HG02852 (cell line): ENCODE measurements around the gene PACSIN2.
"Not testable (repeated sequence)": the region's sequence is repeated elsewhere in the genome, so short reads cannot be mapped to it uniquely, and the experiment has no call there.

Source experiments
- ATAC-seq: cut with Tn5 transposase; IDR thresholded peaks from one replicate; pipeline ENCODE4 v1.9.1; 2021; ENCODE audit warnings: mild to moderate bottlenecking, moderate library complexity; ENCODE audit not compliant: unreplicated experiment

The PACSIN2 gene

DNA sequence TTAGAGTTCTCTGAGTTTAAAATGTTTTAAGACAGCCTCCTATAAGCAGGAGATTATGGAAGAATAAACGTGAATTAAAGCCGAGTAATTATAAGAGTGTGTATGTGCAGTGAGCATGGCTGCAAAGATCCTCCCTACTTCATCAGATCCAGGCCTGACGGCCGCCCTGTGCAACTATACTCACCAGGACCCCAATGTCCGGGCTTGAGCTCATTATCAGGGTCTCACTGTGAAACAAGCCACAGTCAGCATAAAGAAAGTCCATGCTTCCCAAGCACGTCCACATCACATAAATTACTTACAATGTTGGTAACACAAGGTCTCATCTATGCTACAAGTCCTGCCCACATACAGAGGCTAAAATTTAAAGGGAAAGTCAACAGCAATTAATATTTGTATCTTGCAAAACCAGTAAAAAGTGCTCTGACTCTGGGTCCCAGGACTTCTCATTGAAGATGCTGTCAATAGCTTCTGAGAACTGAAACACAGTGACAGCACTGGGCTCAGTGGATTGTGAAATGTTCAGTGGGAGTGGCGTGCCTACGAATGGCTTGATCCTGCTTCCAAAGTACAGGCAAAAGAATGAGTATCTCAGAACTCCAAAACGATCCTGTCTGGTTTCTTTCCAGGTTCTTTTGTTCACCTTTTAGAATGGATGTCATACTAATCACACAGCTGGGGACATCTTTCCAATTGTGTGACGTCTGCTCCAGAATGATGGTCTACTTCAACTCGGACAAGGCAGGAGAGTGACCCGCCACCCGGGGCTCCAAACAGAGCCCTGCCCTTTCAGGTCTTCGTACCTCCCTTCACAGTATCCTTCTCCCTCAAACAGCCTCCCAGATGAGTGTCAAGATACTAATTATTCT is 85.7 kb downstream of the PACSIN2 start:
- ATAC-seq: no peak

DNA sequence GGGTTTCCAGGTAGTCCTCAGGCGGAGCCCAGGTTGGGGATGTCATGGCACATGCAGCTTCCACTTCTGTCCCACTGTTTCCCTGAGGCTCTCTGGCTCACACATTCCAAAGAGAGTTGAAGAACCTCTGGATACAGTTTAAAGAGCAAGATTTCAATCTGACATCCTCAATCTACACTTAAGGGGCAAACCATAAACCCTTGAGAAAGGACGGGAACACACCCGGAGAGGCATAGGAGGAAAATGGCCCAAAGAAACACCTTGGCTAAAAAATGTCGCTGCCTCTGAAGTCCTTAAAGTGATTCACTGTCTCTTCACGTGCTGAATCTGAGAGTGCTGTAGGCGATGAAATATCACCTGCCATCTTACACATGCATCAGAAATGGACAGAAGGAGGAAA is 87.0 kb downstream of the PACSIN2 start:
- no peak for ATAC-seq

GRCh38 chr22:42926768-42927167 is 88.2 kb downstream of the PACSIN2 start:
- ATAC-seq: no peak

DNA sequence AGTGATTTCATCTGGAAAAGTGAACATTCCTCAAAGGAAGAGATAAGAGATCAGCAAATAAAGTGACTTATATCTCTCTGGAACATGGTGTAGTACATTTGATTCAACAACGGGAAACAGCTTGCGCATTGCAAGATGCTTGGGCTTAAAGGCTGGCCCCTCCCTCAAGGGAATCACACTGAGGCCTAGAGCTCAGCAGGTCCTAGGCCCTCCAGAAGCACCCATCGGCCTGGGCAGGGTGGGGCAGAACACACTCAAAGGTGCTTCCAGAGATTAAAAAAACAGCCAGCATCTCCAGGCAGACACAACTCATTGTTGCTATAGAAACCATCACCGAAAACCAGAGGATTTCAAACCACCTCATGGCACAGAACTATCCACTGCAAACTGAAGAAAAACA is 88.8 kb downstream of the PACSIN2 start:
- ATAC-seq: no peak

- ATAC-seq: no peak
Measured at GRCh38 chr22:42925598-42925997, 89.4 kb downstream of the PACSIN2 start.

DNA sequence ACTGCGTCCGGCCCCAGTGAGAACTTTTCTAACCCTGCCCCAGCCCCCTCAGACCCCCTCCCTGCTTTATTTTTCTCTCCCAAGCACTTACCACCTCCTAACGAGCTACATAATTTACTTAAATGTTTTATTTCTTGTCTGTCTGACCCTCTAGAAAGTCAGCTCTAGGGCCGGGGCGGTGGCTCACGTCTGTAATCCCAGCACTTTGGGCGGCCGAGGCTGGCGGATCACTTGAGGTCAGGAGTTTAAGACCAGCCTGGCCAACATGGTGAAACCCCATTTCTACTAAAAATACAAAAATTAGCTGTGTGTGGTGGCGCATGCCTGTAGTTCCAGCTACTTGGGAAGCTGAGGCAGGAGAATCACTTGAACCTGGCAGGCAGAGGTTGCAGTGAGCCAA is 89.9 kb downstream of the PACSIN2 start:
- ATAC-seq: not testable (repeated sequence)

GRCh38 chr22:42924436-42924835 is 90.5 kb downstream of the PACSIN2 start:
- ATAC-seq: no peak

DNA sequence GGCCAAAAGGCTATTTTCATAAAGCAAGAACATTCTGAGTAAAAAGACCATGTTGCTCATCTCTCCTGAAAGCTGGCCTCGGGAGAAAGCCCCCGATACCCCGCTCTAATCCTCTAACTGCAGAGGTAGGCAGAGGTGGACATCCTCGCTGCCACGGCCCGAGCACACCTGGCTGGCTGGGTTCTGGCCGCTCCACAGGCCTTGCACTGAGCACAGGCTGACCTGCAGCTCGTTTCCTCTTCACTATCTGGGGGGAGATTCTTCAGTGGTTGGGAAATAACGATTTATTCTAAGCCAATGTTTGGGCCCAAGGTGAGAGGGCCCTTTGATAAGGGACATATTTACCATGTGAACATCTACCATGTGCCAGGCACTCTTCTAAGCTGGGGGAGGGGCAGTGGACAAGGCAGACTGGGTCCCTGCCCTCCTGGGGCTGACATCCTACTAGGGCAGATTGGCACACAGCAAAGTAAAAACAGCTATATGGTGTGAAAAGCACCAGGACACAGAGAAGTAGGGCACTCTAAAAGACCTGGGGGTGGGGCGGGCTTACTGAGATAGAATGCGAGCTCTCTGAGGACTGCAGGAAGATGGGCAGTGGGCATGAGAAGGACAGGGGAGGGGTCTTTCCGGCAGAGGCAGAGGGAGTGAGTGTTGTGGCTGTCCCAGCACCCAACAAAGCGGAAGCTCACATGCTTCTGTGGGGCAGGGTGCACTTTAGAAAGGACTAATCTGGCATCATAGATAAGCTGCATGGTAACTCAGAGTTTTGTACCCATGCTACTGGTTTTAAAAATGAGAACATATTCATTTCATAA is 92.4 kb downstream of the PACSIN2 start:
- no peak for ATAC-seq

DNA sequence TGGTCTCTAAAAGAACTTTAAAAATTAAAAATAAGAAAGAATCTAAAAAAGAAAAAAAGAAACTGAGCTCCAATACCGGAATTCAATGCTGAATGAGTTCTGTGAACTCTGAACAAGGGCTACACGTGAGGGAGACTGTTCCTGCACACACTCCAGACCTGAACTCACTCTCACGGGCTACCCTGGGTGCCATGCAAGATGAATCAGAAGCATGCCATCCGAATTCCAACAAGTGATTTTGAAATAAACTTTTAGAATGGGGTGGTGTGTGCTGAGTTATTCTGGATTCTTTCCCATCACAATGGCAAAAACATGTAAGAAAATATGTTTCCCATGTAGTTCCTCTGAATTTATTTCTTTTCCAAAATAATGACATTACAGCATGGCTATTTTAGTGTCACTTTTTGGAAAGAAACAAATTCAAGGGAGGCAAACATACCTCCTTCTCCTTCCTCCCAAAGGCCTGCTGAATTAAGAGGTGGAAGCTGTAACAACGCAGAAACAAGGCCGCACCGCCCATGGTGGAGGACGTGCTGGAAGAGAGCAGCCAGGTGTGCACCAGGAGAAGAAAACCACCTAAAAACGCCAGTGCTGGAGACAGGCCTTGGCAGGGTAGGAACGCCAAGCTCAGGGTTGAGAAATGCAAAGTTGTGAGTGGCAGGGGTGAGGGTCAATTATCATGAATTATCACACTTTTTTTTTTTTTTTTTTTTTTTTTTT is 94.7 kb downstream of the PACSIN2 start:
- no peak for ATAC-seq

- ATAC-seq: no peak
Measured at GRCh38 chr22:42919199-42919598, 95.8 kb downstream of the PACSIN2 start.

DNA sequence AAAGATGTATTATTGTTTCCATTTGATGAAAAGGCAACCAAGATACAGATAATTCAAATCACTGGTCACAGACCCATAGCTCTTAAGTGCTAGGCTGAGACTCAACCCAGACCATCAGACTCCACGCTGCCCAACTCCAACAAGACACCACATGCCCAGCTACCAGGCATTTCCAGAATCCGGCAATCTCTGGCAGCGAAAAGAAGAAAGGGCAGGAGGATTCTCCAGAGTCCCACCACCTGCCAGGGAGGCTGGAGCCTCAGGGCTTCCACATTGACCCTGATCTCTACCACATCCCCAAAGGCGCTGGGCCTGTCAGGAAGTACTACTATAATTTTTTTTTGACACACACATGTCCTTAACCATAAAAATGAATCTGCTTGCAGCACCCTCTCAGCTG is 96.4 kb downstream of the PACSIN2 start:
- no peak for ATAC-seq

- not testable (repeated sequence) for ATAC-seq
Measured at GRCh38 chr22:42917358-42917757, 97.6 kb downstream of the PACSIN2 start.

- no peak for ATAC-seq
Measured at GRCh38 chr22:42915980-42916765, 98.8 kb downstream of the PACSIN2 start.

- no peak for ATAC-seq
Measured at GRCh38 chr22:42914511-42915076, 100.4 kb downstream of the PACSIN2 start.

DNA sequence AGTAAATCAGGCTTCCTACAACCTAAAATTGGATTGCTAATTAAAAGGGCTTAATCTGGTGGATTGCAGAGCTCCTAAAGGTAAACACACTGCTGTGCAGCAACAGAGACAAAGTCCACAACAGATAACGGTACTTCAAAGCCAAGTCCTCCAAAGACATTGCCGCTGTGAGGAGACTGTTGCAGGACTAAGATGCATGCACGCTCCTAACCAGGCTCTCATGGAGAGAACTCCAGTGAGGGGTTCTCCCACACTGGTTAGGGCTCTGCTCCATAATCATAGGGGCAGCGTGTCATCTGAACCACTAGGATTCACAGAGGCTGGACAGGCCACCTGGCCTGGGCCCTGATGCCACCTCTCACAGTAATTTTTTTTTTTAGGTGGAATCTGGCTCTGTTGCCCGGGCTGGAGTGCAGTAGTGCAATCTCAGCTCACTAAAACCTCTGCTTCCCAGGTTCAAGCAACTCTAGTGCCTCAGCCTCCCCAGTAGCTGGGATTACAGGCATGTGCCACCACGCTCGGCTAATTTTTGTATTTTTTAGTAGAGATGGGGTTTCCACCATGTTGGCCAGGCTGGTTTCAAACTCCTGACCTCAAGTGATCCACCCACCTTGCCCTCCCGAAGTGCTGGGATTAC is 101.0 kb downstream of the PACSIN2 start:
- no peak for ATAC-seq

DNA sequence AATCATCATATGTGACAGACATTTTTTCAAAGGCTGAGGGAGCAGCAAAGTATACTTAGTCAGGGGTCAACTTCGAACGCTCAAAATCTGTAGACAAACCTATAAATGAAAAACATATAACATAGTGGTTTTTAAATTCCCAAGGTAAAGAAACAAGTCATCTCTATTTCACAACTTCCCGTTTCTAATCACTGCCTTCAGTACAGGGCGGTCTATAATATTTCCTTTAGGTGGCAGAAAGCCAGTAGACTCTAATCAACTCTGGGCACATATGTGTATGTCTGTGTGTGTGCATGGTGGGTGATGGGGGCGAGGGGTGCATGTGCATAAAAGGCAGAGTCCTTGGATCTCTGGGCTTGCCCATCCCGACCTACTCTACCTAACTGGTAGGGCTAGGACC is 102.9 kb downstream of the PACSIN2 start:
- ATAC-seq: no peak

DNA sequence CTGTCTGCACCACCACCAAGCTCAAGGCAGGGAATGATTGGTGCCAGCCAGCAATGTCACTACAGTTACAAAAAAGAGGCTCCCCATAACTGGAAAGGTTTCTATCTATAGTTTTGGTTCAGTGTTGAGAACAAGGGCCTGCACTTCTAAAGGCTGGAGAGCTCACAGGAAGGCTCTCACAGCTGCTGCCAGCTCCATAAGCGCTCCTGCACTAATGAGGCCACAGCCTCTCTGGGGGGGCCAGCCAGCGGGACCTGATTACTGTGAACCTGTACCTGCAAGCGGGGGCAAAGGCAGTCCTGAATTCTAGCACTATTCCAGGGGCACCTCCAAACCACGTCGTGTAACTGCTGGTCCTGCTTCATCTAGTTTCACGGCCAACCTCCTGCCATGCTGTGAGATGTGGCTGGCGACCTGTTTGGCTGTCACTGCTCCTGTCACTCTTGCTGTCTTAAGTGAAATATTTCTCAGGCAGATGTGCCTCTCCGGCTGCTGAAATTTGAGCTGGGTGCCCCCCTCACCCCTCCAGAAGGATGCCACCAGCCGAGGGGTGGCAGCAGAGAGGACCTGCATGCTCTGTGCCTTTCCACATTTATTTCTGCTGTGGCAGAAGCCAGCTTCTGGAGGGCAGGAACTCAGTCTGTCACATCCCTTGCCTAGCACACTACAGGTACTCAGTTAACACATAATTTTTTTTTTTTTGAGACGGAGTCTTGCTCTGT is 104.6 kb downstream of the PACSIN2 start:
- no peak for ATAC-seq

DNA sequence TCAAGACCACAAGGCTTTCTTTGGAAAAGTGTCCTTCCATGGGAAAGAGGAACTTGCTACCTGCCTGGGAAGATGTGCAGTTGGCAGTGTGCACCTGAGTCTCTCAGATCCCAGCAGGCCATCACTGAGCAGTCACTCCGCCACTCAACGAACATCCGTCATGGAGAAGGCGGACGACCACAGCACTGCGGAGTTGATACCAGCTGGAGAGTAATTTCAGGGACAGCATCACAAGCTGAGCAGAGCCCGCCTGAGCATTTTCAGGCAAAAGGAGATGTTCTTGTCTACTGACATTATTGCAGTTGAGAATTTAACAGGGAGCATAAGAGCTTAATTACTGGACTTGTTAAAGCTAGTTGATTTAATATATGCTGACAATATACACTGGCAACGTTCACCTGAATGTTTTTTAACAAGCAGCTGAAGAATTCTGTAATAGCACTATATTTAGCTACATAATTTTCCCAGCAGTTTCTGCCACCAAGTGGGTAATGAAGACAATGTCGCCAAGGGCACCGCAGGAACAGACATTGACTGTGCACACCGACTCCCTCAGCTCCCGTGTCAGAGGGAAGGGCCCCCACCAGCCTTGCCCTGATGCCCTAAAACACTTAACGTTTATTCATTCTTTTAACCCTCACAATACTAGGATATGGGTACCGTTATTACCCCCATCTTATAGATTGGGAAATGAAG is 105.4 kb downstream of the PACSIN2 start:
- no peak for ATAC-seq

DNA sequence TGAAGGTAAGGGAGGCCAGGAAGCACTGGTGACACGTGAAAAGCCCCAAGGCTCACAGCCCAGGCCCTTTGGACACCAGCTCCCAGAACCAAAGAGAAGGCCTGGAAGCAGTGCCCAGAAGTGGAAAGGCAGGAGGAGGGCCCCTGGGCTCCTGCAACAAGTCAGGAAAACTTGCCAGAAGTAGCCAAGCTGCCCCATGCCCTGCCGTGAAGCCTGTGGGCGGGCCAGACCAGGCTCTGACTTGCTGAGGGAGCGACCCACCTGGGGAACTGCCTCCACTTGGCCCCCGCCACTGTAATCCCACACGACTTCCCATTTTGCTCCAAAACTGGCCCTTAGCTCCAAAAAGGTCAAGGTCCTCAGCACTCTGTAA is 106.6 kb downstream of the PACSIN2 start:
- no peak for ATAC-seq
